KOPT-K1 (cell line): ENCODE measurements around the gene TBC1D16.

ENCODE experiments used
- H3K27ac ChIP-seq: fragments of 200-600 bp; sonication (generic); 2 replicates; pipeline ENCODE4 v1.5.1; 2016; ENCODE audit warnings: antibody characterized with exemption, mild to moderate bottlenecking, low read depth, low read length; ENCODE audit not compliant: poor library complexity, severe bottlenecking
- H3K36me3 ChIP-seq: fragments of 200-600 bp; sonication (generic); 2 replicates; pipeline ENCODE4 v1.5.1; 2017; ENCODE audit warnings: antibody characterized with exemption, mild to moderate bottlenecking, low read length, moderate library complexity; ENCODE audit not compliant: insufficient read depth
- H3K9me3 ChIP-seq: fragments of 200-600 bp; sonication (generic); 2 replicates; pipeline ENCODE4 v1.5.1; 2017; ENCODE audit warnings: antibody characterized with exemption, low read length, mild to moderate bottlenecking; ENCODE audit not compliant: insufficient read depth, poor library complexity, severe bottlenecking

Gene TBC1D16

GRCh38 chr17:80035937-80036714 is 454 bp upstream of the TBC1D16 start, which contains the start of gene CCDC40:
TSS of gene CCDC40 (plus strand) at chr17:80036642. CDS start at chr17:80036663, 21 bp downstream.
- no peaks in the 10 kb centered on the region for H3K36me3 ChIP-seq
- no peak within 1 kb of the TSS for H3K27ac ChIP-seq
- H3K9me3 ChIP-seq = no peaks in the 10 kb centered on the region

GRCh38 chr17:80034791-80035686 is 633 bp downstream of the TBC1D16 start:
- no peak overlapping the region for H3K27ac ChIP-seq
- H3K9me3 ChIP-seq = no peaks in the 10 kb centered on the region
- H3K36me3 ChIP-seq = no peaks in the 10 kb centered on the region

DNA sequence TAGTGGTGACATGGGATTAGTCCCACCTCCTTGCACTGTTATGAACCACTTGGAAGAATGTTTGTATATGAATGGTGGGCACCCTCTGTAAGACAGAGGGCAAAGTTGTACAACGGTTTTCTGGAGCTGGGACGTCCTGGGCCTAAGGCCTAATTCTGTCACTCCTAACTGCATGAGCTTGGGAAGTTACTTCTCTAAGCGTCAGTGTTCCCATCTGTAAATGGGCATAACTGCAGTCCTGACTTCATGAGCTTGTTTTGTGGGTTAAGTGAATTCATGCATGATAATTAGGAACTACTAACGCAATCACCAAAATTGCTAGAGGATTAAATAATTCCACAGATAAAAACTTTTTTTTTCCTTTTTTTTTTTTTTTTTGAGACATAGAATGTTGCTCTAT is 1.8 kb downstream of the TBC1D16 start:
- Histone ChIP-seq H3K27ac (no peak overlapping the region), H3K36me3 (no peaks in the 10 kb centered on the region), H3K9me3 (no peaks in the 10 kb centered on the region)

DNA sequence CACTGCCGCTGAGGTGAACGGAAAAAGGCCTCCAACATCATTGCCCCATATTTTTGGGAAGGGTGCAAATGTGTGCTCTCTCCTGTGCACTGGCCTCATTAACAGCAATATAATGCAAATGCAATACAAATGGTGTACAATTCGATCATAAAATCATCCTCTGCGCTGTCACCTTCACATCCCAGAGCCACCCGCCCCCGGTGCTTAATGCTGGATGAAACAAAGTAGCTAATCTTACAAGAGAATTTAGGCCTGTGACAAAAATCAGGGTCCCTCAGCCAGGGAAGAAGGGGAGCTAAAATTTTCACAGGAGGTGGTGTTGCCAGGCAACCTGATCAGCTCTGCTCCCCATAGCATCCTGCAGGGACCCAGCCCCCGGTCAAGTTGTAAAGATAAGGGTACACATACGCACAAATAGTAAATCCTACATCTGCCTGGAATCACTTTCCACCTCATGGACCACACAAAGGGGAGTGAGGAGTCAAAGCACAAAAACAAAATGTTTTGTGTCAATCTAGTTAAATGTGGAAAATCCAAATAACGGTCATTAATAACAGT is 3.0 kb downstream of the TBC1D16 start:
- no peaks in the 10 kb centered on the region for H3K9me3 ChIP-seq
- no peak overlapping the region for H3K27ac ChIP-seq
- H3K36me3 ChIP-seq = no peaks in the 10 kb centered on the region

- no peak overlapping the region for H3K27ac ChIP-seq
- no peaks in the 10 kb centered on the region for H3K9me3 ChIP-seq
- no peaks in the 10 kb centered on the region for H3K36me3 ChIP-seq
Observed at GRCh38 chr17:80031691-80032430, 3.8 kb downstream of the TBC1D16 start.

- Histone ChIP-seq H3K27ac (no peak overlapping the region), H3K36me3 (no peaks in the 10 kb centered on the region), H3K9me3 (no peaks in the 10 kb centered on the region)
Observed at GRCh38 chr17:80030730-80031410, 4.8 kb downstream of the TBC1D16 start.

DNA sequence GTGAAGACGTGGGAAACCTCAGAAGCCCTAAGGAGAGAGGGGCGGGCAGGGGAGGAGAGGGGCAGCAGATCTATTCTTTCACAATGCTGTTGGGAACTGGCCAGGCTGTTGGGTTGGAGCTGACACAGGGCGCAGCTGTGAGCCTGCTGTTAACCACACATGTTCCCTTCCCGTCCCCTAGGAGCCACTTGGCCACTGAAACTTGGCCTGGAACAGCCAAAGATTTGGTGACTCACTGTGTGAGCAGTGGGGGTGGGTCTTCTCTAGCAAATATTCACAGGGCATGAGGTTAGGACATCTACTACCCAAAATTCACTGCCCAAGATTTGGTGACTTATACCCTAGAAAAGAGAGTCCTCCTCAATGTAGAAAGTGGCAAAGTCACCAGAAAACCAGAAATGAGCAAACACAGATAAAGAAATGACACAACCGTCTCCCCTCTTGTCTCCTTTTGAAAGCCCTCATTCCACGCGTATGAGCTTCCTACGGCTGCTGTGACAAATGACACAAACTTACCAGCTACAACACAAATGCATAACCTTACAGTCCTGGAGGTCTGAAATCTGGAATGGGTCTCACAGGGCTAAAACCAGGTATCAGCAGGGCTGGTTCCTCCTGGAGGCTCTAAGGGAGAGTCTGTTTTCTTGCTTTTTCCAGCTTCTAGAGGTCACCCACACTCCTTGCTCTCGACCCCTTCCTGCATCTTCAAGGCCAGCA is 6.3 kb downstream of the TBC1D16 start:
- no peak overlapping the region for H3K27ac ChIP-seq
- no peaks in the 10 kb centered on the region for H3K36me3 ChIP-seq
- H3K9me3 ChIP-seq = no peaks in the 10 kb centered on the region

DNA sequence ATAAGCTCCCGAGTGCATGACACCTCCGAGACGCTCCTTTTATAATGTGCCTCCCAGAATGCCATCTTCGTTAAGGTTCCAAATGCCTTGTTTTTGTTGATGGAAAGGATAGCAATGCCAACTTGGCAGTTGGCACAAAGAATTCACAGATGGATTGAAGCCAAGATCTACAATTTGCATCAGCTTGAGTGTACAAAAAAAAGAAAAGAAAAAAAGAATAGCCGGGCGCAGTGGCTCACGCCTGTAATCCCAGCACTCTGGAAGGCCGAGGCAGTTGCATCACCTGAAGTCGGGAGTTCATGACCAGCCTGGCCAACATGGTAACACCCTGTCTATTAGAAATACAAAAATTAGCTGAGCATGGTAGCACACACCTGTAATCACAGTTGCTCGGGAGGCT is 7.6 kb downstream of the TBC1D16 start:
- H3K9me3 ChIP-seq = no peaks in the 10 kb centered on the region
- no peaks in the 10 kb centered on the region for H3K36me3 ChIP-seq
- H3K27ac ChIP-seq = no peak overlapping the region

DNA sequence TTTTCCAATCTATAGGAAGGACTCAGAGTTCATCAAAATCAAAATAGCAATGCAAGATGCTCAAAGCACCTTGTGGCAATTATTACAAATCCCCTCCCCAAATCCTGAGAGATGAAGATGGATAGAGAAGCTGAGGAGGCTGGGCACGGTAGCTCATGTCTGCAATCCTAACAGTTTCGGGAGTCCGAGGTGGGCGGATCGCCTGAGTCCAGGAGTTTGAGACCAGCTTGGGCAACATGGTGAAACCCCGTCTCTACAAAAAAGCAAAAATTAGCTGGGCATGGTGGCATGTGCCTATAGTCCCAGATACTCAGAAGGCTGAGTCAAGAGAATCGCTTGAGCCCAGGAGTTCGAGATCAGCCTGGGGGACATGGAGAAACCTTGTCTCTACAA is 8.6 kb downstream of the TBC1D16 start:
- H3K27ac ChIP-seq = no peak overlapping the region
- no peaks in the 10 kb centered on the region for H3K36me3 ChIP-seq
- H3K9me3 ChIP-seq = no peaks in the 10 kb centered on the region

GRCh38 chr17:80026359-80027042 is 9.2 kb downstream of the TBC1D16 start:
- no peak overlapping the region for H3K27ac ChIP-seq
- H3K36me3 ChIP-seq = no peaks in the 10 kb centered on the region
- H3K9me3 ChIP-seq = no peaks in the 10 kb centered on the region

- H3K36me3 ChIP-seq = no peaks in the 10 kb centered on the region
- no peaks in the 10 kb centered on the region for H3K9me3 ChIP-seq
- no peak overlapping the region for H3K27ac ChIP-seq
Observed at GRCh38 chr17:80025796-80026195, 9.9 kb downstream of the TBC1D16 start.

GRCh38 chr17:80025140-80025539 is 10.5 kb downstream of the TBC1D16 start:
- no peak overlapping the region for H3K27ac ChIP-seq
- H3K36me3 ChIP-seq = no peaks in the 10 kb centered on the region
- no peaks in the 10 kb centered on the region for H3K9me3 ChIP-seq

DNA sequence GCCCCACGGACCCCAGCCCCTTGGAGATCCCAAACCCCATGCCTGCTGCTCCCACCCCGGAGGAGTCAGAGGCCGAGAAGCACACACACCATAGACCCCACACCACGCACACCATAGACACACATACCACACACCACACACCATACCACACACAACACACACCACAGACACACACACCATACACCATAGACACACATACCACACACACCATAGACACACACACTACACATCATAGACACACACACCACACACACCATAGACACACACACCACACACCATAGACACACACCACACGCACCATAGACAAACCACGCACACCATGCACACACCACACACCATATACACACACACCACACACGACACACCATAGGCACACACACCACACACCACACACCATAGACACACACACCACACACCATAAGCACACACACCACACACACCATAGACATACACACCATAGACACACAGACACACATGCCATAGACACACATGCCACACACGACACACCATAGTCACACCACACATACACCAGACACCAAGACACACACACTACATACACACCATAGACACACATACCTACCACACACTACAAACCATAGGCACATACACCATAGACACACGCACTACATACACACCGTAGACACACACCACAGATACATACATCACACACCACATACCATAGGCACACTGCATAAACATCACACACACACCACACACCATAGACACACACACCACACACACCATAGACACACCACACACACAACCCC is 11.3 kb downstream of the TBC1D16 start:
- Histone ChIP-seq H3K36me3 (no peaks in the 10 kb centered on the region), H3K9me3 (no peaks in the 10 kb centered on the region), H3K27ac (no peak overlapping the region)
